AG09309 (cell line): ENCODE measurements around the gene NAPEPLD.
"Not testable (repeated sequence)": the region's sequence is repeated elsewhere in the genome, so short reads cannot be mapped to it uniquely, and the experiment has no call there.

Experiments used
- DNase-seq: peaks from one replicate; pipeline ENCODE4 v3.0.0-alpha.2; 2010; ENCODE audit warnings: low read depth
- H3K4me3 ChIP-seq: 2 replicates; pipeline ENCODE4 v1.5.1; 2011; ENCODE audit warnings: mild to moderate bottlenecking, low read depth, low read length, moderate library complexity; ENCODE audit not compliant: control insufficient read depth
- CTCF ChIP-seq: IDR thresholded peaks from 2 replicates; pipeline ENCODE4 v1.5.1; 2011; ENCODE audit warnings: mild to moderate bottlenecking, low read depth, low read length, inconsistent platforms; ENCODE audit not compliant: insufficient read depth, control insufficient read depth; ENCODE audit errors: missing control alignments

Gene NAPEPLD

DNA sequence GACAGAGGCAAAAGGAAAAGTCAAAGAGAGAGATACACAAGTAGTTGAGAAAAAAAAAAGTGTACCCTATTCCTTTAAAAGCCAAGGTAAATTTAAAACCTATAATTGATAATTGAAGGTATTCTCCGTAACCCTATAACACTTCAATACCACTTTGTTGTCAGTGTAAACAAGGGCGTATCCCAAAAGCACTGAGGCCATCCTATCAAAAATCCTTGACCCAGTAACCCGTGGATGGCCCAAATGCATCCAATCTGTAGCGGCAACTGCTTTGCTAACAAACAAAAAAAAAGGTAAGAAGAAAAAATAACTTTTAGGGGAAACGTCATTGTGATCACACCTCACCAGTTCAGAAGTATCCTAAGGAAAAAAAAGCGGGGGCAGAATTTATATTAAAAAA, 5.1 kb upstream of the NAPEPLD start:
- no peak for TF ChIP-seq CTCF
- no peak overlapping the region for H3K4me3 ChIP-seq
- no peak for DNase-seq

DNA sequence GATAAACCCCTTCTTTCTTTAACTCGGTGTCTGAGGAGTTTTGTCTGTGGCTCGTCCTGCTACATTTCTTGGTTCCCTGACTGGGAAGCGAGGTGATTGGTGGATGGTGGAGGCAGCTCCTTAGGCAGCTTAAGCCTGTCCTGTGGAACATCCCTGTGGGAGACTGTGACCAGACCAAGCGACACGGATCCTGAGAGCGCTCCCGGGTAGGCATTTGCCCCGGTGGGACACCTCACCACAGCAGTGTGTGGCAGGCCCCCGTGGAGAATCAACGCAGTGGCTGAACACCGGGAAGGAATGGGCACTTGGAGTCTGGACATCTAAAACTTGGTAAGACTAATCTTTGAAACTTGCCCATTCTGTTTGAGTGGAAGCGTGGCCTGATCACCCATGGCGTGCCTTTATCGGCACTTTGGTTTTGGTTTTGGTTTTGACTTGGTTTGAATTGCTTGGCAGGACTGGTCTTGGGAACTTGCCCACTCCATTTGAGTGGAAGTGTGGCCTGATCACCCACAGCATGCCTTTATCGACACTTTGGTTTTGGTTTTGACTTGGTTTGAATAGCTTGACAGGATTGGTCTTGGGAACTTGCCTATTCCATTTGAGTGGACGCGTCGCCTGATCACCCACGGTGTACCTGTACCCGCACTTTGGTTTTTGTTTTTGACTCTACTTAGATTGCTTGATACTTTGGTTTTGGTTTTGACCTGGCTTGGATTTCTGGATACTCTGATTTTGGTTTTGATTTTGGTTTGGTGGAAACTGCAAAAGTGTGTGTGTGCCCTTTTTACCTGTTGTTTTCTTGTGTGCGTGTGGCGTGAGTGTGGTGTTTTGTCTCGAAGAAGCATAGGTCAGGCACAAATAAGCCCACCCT, 4.1 kb upstream of the NAPEPLD start:
- DNase-seq: not testable (repeated sequence)

GRCh38 chr7:103151993-103152676, 3.2 kb upstream of the NAPEPLD start:
- DNase-seq, H3K4me3 ChIP-seq: not testable (repeated sequence)

More for the DNA sequence above, 4.1 kb upstream of the NAPEPLD start:
- not testable (repeated sequence) for H3K4me3 ChIP-seq

DNA sequence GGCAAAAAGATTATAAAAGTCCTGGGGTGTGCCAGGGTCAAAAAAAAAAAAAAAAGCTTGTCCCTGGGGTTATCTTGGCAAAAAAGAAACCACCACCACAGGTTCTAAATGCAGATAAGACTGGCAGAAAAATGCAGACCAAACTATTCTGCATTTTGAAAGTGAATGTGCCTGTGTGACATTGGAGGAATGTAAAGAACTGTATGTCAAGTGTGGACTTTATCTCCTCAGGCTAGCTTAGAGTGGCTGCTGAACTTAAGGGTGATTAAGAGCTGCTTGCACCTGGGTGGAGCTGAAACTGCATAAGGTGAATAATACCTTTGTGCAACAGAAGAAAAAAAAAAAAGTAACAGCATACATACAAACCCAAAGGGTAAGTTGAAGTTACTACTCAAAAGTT, 1.3 kb upstream of the NAPEPLD start:
- DNase-seq: no peak
- no peak for TF ChIP-seq CTCF
- H3K4me3 ChIP-seq: no peak overlapping the region

- DNase-seq: no peak
- peak overlapping the region; percentile 73 for H3K4me3 ChIP-seq
- no peak for TF ChIP-seq CTCF
These were observed 895 bp upstream of the NAPEPLD start for GRCh38 chr7:103149808-103150180.

DNA sequence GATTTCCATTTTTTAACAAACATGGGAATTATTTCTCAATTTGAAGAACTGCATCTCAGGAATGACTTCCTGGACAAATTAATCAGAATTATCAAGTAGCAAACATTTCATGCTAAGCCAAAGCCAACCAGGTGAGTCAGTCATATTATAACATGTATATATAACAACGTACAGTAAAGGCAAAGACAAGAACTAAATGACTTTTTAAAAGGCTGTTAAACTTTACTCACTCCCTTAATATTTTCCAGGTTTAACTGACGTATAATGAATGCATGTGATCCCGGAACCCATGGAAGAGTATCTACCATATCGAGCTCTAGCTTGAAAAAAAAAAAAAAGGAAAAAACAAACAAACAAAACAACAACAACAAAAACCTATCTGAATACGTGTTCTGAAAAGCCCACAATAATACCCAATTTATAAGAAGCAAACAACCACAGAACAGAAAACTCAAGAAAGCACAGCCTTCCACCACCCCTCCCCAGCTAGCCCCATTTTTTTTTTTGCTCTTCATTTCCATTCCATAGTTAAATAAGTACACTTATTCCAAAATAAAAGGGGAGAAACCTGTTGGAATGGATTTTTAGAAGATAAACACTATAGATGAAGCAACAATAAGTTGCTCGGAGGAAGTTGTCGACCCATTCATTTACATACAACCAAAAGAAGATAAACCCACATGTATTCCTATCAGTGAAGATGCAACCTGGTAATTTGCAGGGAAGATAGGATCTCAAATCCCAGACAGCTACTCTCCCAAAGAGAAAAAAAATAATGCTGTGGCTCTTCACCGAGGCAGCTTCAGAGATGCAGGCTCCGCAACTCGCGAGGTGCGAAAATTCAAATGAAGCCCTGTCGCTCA, 537 bp downstream of the NAPEPLD start:
- no peak for DNase-seq
- no peak for TF ChIP-seq CTCF
- H3K4me3 ChIP-seq: peak overlapping the region; percentile 73

DNA sequence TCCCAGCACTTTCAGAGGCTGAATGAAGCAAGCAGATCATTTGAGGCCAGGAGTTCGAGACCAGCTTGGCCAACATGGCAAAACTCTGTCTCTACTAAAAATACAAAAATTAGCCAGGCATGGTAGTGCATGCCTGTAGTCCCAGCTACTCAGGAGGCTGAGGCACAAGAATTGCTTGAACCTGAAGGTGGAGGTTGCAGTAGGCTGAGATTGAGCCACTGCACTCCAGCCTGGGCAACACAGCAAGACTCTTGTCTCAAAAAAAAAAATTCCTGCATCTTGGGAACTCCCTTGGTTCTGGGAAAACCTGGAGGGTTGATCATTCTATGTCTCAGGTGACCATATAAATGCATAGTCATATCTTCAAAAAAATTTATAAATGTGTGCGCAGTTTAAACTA, 4.1 kb downstream of the NAPEPLD start:
- not testable (repeated sequence) for H3K4me3 ChIP-seq, DNase-seq

- no peak for DNase-seq
- no peak overlapping the region for H3K4me3 ChIP-seq
- no peak for TF ChIP-seq CTCF
These were observed 5.0 kb downstream of the NAPEPLD start for GRCh38 chr7:103143868-103144267.
